NCI-H2029 treated with DMSO at 0.1 percent for 48 hours (cell line): Measurements from ENCODE around the gene KLHL4.
"Not testable (repeated sequence)": the region's sequence is repeated elsewhere in the genome, so short reads cannot be mapped to it uniquely, and the experiment has no call there.

Source experiments
- DNase-seq: peaks from one replicate; lab custom pipeline; 2025; lab: John Stamatoyannopoulos, UW

KLHL4 gene

DNA sequence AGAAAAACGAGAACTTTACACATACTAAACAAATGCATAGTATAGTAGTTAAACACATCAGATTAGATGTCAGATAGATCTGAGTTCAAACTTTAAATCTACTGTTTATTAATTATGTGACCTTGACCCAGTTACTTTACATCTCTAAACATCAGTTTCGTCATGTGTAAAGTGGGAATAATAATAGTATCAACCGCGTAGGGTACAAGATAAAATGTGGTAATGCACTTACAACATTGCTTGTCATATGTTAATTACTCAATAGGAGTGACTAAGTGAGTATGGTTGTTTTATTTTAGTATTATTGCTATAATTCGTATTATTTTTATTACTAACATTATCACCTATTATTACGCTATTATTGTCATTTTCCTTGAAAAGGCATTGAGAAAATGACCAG is 144.2 kb downstream of the KLHL4 start:
- no peak for DNase-seq

DNA sequence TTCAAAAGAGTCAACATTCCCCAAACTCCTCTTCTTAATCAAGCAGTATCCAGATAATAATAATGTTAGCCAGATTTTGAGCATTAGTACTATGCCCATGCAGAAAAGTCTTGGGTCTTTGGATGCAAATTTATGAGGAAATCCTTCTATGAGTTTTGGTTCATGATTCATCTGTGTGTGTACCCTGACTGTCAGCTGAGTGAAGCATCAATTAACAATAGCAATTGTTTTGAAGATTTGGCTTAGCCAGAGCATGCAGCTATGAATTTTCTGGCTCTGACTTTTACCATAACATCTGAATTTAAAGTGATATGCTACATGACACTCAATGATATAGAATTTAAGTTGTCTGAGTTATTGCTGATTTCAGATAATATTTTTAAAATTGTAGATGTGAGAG is 145.8 kb downstream of the KLHL4 start:
- no peak for DNase-seq

DNA sequence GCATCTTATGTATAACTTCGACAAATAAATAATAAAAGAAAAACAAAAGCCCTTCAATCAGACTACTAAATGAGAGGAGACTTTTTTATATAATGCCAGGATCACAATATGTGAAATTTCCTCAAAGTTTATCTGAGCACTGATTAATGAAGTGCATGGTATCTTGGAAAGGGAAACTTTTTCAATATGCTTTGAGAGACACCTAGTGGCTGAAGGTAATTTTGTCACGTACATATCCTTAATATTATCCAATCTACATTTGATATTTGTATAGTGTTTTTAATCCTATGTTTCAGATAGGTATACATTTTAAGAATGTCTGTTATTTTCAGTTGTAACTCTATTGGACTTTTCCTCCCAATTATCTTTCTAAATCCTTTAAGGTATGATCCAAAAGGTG is 146.8 kb downstream of the KLHL4 start:
- DNase-seq: no peak

DNA sequence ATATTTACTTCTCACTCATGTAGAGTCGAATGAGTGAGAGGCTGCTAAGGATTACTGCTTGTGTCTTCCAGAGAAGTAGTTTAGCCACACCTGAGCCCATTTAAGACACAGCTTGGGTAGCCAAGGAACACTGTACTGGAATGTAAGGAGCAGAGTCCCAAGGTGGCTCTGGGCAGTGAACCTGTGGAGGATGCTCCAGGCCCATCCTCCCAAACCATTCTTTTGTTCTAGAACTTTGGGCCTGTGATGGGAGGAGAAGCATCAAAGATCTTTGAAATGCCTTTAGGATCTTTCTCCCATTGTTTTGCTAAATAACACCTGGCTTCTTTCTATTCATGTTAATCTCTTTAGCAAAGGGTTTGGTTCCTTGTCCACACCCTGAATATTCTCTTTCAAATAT is 162.2 kb downstream of the KLHL4 start:
- no peak for DNase-seq

DNA sequence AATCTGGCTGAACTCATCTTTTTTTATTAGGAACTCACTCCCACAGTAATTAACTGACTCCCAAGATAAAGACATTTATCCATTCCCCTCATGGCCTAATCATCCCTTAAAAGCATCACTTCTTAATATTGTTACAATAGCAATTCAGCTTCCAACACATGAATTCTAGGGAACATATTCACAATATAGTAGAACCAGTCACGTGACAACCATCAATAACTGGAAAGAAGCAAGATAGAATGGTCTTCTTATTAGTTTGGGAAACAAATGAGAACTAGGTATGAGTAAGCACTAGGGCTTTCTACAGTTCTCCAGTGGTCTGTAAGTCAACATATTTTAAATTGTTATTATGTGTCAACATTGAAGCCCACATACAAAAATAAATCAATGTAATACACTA is 170.1 kb downstream of the KLHL4 start:
- DNase-seq: no peak

DNA sequence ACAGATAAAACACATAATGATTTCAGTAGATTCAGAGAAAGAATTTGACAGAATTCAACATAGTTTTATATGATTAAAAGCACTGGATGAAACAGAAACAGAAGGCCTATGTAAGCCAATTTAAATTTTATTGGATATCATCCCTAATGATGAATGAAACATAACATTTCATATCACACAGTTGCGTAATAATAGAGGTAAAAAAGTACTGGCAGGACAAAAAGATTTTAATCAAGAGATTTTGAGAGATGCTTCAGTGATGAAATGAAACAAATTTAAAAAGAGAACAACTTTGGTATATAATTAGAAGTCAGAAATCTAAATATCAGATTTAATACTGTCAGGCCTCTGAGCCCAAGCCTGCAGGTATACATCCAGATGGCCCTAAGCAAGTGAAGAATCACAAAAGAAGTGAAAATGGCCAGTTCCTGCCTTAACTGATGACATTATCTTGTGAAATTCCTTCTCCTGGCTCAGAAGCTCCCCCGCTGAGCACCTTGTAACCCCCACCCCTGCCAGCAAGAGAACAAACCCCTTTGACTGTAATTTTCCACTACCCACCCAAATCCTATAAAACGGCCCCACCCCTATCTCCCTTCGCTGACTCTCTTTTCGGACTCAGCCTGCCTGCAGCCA is 170.6 kb downstream of the KLHL4 start:
- not testable (repeated sequence) for DNase-seq

DNA sequence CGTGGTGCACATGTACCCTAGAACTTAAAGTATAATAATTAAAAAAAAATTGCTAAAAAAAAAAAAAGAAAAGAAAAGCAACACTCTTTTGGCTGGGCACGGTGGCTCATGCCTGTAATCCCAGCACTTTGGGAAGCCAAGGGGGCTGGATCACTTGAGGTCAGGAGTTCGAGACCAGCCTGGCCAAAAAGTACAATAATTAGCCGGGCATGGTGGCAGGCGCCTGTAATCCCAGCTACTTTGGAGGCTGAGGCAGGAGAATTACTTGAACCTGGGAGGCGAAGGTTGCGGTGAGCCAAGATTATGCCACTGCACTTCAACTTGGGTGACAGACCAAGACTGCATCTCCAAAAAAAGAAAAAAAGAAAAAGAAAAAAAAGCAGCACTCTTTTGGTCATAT is 171.6 kb downstream of the KLHL4 start:
- DNase-seq: not testable (repeated sequence)

DNA sequence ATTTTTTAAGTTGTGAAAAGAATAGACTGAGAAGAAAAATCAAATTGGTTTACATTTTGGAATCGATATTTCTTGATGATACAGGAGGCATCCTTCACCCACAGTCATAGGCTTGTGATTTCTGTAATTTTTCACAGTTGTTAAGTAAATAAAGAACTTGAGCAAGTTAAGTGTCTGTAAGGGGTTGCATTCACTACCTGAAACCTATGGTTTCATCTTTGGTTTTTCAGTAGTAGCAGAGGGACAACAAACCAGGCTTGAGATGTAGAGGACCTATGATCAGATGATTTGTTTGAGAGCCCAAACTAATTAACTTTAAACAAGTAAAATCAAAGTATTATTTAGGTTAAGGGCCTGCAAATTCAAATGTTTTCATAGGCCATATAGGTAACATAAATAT is 175.6 kb downstream of the KLHL4 start:
- DNase-seq: no peak

DNA sequence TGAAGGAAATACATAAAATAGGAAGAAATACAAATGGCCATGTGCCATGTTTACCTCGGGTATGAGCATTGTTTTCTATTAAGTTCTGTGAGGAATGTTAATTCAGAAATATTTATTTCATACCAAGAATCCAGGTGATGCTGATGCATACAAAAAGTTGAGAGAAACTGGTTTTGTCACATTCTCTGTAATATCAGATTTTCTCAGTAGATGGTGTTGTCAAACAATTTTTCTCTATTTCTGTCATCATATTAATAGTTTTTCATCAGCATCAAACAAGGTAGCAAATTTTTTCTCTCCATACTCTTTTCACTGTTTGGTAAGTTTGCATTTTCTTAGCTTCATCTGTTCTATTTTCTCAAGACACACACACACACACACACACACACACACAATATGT is 179.8 kb downstream of the KLHL4 start:
- no peak for DNase-seq

DNA sequence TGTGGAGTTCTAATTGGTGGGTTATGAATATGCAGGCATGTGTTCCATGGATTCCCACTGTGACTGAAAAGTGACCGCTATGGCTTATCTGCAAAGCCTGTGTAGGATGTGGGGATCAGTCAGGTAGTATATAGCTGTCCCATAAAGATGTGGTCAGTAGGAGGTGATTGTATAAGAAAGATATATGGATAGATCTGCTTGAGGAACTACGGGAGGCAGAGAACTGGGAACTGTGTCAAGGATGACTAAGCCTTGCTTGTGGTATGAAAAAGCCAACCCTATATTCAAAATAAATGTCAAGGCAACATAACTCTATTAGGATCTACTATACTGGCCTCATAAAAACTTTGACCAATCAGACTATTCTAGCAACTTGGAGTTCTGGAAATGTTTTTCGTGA is 185.2 kb downstream of the KLHL4 start:
- DNase-seq: no peak

DNA sequence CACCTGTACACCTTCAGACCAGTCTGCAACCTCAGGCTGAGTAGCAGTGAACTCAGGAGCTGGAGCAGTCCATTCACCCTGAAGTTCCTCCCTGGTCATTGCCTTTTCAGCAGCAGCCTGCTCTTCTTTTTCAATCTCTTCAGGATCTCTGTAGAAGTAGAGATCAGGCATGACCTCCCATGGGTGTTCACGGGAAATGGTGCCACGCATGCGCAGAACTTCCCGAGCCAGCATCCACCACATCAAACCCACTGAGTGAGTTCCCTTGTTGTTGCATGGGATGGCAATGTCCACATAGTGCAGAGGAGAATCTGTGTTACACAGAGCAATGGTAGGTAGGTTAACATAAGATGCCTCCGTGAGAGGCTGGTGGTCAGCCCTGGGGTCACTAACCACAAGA is 185.9 kb downstream of the KLHL4 start:
- DNase-seq: not testable (repeated sequence)

DNA sequence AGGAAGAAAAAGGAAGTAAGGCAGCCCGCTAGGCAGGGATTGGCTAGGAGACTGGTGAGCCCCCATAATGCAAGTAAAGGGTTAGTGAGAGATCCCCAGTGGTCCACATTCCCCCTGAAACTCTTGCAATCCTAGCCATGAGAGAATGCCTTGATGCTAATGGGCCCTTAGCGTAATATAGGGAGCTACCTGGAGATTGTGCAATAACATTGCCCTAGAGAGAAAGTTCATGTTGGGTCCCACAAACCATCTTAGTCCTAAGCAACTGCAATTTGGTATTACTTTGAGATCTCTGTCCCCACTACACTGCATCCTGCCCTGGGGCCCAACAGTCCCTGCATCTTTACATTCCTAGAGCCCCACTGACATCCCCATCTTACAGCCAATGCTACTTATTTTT is 188.5 kb downstream of the KLHL4 start:
- no peak for DNase-seq

DNA sequence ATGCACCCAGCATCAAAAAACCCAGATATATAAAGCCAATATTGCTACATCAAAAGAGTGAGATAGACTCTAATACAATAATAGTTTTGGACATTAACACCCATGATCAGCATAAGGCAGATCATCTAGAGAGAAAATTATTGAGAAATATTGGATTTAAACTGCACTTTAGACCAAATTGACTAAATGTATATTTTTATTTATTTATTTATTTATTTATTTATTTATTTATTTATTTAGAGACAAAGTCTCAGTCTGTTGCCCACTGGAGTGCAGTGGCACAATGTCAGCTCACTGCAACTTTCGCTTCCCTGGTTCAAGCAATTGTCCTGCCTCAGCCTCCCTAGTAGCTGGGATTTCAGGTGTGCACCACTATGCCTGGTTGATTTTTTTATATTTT is 193.0 kb downstream of the KLHL4 start:
- DNase-seq: no peak
